ENCODE results near the gene RRAGB.
"Not testable (repeated sequence)": the region's sequence is repeated elsewhere in the genome, so short reads cannot be mapped to it uniquely, and the experiment has no call there.

RRAGB gene

DNA sequence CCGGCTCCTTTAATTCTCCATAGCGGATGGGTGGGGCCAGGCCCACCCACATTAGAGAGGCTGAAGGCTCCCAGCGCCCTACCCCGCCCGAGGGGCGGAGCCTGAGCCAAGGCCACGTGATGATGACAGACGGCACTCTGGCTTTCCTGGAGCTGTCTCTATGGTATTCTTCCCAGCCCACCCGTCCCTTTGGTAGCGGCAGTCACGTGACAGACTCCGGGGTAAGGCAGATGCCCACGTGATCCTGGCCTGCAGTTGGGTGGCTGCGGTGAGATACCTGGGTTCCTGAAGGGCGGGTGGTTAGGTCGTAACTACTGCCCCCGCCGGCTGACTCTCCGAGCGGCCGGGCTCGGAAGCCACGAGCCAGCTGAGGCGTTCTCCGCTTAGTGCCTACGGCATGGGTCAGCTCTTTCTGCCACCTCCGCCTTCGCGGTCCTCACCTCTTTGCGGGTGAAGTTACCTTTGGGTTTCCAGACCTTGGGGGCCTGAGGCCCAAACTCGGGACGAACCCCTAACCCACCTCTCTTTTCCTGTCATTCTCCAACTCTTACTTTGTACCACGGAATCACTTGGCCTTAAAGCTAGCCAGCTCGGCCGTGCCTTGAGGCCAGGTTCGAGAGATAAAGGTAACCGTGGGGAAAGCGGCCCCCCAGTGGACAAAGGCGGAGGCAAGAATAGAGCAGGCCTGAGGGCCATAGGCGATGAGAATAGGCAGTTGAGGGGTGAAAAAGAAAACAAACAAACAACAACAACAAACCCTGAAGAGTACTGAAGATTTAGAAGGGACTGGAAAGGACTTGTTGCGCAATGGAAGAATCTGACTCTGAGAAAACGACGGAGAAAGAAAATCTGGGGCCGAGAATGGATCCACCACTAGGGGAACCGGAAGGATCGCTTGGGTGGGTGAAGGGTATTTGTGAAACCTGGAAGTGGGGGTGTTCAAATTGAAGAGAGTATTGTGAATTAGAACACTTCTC lies at the start of gene RRAGB:
Gene RRAGB, plus strand, starts transcription at position 229 of the 977 bp plus-strand sequence. Its CDS starts 579 bp downstream, at position 808.
- DNase-seq: peak; percentile 93

- DNase-seq: no peak
Measured at GRCh38 chrX:55668084-55668483, 49.5 kb upstream of the RRAGB start.

- not testable (repeated sequence) for DNase-seq
Measured at GRCh38 chrX:55688579-55688978, 29.0 kb upstream of the RRAGB start.

DNA sequence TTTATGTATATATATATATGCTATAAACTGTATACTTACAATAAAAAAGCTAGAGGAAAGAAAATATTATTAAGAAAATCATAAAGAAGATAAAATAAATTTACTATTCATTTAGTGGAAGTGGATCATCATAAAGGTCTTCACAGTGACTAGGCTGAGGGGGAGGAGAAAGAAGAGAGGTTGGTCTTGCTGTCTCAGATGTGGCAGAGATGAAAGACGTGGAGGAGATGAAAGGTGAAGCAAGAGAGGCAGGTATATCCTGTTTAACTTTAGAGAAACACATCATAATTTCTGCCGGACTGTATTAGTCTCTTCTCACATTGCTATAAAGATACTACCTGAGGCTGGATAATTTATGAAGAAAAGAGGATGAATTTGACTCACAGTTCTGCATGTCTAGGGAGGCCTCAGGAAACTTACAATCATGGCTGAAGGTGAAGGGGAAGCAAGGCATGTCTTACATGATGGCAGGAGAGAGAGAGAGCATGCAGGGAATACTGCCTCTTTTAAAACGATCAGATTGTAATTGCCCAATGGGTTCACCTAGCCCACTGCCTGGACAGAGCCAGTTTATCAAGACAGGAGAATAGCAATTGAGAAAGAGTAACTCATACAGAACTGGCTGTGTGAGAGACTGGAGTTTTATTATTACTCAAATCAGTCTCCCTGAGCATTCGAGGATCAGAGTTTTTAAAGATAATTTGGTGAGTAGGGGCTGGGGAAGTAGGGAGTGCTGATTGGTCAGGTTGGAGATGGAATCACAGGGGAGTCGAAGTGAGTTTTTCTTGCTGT lies 22.1 kb upstream of the RRAGB start:
- no peak for DNase-seq

DNA sequence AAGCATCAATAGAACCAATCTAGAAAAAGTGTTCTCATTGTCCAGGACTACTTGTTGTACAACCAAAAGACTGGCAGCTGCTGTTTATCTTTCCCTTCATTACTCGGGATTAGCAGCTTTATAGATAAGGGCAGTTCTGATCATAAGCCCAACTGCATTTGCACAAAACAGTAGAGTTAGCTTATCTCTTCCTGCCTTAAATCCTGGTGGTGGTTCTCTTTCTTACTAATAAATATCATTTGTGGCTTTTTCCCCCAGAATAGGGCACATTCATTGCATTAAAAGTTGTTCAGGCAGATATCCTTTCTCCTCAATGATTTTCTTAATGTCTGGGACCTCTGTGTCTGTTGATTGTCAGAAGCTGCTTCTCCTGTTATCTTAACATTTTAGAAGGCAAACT lies 20.2 kb upstream of the RRAGB start:
- no peak for DNase-seq

DNA sequence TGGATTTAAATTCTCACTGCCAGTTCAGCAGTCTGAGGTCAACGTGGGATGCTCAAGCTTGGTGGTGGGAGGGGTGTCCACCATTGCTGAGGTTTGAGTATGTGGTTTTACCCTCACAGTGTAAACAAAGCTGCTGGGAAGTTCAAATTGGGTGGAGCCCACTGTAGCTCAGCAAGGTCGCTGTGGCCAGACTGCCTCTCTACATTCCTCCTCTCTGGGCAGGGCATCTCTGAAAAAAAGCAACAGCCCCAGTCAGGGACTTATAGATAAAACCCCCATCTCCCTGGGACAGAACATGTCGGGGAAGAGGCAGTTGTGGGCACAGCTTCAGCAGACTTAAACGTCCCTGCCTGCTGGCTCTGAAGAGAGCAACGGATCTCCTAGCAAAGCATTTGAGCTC lies 14.9 kb upstream of the RRAGB start:
- DNase-seq: no peak

- not testable (repeated sequence) for DNase-seq
Measured at GRCh38 chrX:55703436-55703835, 14.1 kb upstream of the RRAGB start.

- DNase-seq: not testable (repeated sequence)
Measured at GRCh38 chrX:55705066-55705465, 12.5 kb upstream of the RRAGB start.

GRCh38 chrX:55709735-55710134 lies 7.8 kb upstream of the RRAGB start:
- DNase-seq: no peak

- no peak for DNase-seq
Measured at GRCh38 chrX:55710701-55711100, 6.8 kb upstream of the RRAGB start.

DNA sequence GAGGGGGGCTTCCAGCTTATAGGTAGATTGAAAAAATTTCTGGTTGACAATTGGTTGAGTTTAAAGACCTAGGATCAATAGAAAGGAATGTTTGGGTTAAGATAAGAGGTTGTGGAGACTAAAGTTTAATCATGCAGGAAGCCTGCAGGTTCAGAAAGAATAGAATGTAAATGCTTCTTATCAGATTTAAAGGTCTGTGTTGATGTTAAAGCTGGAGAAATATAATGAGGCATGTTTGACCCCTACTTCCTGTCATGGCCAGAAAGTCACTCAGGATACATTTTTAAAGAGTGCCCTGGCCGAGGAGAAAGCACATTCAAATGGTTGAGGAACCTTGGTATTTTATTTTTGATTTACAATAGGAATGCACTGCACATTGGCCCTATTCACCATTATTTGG lies 3.9 kb upstream of the RRAGB start:
- DNase-seq: no peak

GRCh38 chrX:55714161-55714560 lies 3.4 kb upstream of the RRAGB start:
- no peak for DNase-seq

- no peak for DNase-seq
Measured at GRCh38 chrX:55715847-55716246, 1.7 kb upstream of the RRAGB start.

DNA sequence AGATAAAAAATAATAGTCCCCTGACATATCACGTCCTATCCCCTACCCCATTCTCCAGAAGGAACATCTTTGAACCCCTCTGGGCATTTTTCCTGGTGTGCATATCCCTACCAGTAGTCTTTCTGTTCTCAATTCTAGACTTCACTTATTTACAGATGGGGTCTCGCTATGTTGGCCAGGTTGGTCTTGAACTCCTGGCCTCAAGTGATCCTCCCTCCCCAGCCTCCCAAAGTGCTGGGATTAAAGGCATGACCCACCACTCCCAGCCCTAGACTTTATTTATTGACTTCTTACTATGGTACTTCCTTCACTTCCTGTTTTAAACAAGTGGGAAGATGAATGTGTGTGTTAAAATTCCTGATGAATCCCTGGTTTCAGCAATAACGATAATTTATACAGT lies 612 bp upstream of the RRAGB start:
- no peak for DNase-seq

DNA sequence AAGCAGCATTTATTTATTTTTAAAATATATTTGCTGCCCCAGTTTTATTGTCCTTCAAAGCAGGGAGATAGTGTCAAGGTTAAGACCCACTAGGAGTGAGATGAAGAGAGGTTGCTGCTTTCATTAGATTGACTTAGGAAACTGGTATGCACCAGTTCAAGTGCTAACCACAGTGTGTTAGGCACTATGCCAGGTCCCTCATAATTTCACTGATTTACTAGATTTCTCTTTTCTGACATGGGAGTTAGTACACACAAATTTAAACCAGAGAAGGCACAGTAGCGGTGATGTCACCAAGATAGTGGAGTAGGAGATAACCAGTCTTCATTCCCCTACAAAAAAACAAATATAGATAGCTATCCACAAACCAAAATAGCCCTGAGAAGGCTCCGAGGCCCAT lies 14.3 kb downstream of the RRAGB start:
- DNase-seq: no peak

DNA sequence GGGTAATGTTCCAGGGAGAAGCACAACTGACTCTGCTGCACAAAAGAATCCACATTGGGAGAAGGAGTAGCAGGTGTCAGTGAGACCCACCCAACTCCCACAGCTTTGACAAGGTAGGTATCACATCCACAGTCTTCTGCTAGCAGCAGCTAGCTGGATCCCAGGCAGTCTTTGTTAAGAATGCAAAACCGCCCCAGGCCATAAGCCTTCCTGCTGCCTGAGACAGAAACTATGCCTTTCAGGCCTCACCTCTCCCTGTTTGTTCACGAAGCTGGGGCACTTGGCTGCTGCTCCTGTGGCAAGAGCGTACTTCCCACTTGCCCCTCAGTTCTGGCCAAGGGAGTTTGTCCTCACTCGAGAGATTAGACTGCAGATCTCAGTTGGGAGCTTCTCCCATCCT lies 21.4 kb downstream of the RRAGB start:
- no peak for DNase-seq

- DNase-seq: no peak
Measured at GRCh38 chrX:55742649-55743048, 25.1 kb downstream of the RRAGB start.

GRCh38 chrX:55748463-55748862 lies 30.9 kb downstream of the RRAGB start:
- DNase-seq: not testable (repeated sequence)

DNA sequence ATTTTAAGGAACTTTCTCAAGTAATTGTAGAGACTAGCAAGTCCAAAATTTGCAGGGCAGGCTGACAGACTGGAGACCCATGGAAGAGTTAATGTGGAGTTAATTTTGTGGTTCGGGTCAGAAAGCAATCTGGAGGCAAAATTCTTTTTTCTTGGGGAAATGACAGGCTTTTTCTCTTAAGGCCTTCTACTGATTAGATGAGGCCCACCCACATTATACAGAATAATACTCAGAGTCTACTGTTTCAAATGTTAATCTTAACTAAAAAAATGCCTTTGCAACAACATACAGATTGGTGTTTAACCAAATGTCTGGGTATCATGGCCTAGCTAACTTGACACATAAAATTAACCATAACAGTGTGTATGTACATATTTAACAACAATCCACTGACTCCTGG lies 32.7 kb downstream of the RRAGB start:
- DNase-seq: no peak

DNA sequence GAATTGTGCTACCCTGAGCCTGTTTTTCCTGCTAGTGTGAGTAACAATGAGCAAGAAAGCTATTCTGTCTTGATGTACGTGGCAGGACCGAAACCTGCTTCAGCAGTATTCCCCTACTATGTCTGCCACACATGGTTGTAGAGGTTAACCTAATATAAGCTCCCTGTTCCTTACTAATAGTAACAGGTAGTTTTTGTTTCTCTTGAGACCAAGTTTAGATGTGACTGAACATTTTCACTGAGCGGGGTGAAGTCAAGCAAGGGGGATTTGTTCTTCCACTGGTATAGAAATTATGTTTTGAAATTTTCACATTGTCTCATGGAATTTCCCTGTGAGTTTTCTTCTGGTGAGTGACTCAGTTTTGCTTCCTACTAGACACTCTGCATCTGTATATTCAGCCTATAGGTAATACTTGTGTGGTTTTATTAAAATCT lies 37.3 kb downstream of the RRAGB start:
- DNase-seq: no peak

DNA sequence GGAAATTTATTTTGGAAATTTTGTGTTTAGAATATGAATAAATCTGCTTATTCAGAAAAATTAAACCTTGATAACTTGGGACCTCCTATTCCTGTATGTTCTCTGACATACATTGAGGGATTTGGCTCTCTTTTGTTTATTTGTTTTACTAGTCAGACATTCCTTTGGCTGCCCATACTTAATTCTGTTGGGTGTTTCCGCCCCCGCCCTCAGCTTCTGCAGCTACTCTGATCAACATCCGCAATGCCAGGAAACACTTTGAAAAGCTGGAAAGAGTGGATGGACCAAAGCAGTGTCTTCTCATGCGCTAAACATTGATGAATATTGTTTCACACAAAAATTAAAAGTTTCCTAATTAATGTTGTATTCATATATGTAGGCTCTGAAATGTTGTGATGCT lies 40.5 kb downstream of the RRAGB start:
- DNase-seq: no peak

DNA sequence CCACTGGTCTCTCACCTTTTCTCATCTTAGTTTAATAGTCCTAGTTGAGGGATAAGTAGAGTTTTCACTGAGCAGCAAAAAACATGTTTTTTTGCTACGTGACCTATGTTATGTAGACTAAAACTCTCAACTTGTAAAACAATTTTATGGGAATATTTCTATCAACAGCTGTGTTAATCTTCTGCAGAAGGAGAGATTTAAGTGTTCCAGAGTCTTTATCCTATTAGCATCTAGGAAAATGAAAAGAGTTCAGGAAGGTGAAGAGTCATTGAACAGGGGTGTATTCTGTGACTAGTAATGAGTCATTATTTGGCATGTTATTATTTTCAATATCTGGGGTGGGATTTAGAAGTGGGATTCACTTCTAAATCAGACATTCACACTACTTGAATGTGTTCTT lies 41.9 kb downstream of the RRAGB start:
- DNase-seq: no peak

GRCh38 chrX:55767100-55767499 lies 49.6 kb downstream of the RRAGB start:
- DNase-seq: no peak

- not testable (repeated sequence) for DNase-seq
Measured at GRCh38 chrX:55774419-55774818, 56.9 kb downstream of the RRAGB start.

All from NCI-H2029 (cell line).